Femur (tissue), 1 donor: ENCODE measurements around the gene ROBO2.

Experiments
- DNase-seq: peaks from one replicate; pipeline ENCODE4 v3.0.0-alpha.2; 2017

ROBO2 gene

GRCh38 chr3:77267589-77267988 is 227.7 kb downstream of the ROBO2 start:
- no peak for DNase-seq

GRCh38 chr3:77271306-77271705 is 231.4 kb downstream of the ROBO2 start:
- DNase-seq: no peak

GRCh38 chr3:77271711-77272110 is 231.8 kb downstream of the ROBO2 start:
- no peak for DNase-seq

- no peak for DNase-seq
These were observed 239.4 kb downstream of the ROBO2 start for GRCh38 chr3:77279276-77279675.

- no peak for DNase-seq
These were observed 241.8 kb downstream of the ROBO2 start for GRCh38 chr3:77281721-77282120.

- no peak for DNase-seq
These were observed 243.2 kb downstream of the ROBO2 start for GRCh38 chr3:77283108-77283507.

- no peak for DNase-seq
These were observed 248.4 kb downstream of the ROBO2 start for GRCh38 chr3:77288348-77288747.

GRCh38 chr3:77296527-77296926 is 256.6 kb downstream of the ROBO2 start:
- no peak for DNase-seq

- DNase-seq: no peak
These were observed 258.5 kb downstream of the ROBO2 start for GRCh38 chr3:77298417-77298816.

- DNase-seq: no peak
These were observed 264.2 kb downstream of the ROBO2 start for GRCh38 chr3:77303955-77304699.

GRCh38 chr3:77304700-77305021 is 264.8 kb downstream of the ROBO2 start:
- no peak for DNase-seq

- DNase-seq: no peak
These were observed 269.6 kb downstream of the ROBO2 start for GRCh38 chr3:77309460-77309859.

GRCh38 chr3:77313843-77314242 is 273.9 kb downstream of the ROBO2 start:
- DNase-seq: no peak

- no peak for DNase-seq
These were observed 279.8 kb downstream of the ROBO2 start for GRCh38 chr3:77319711-77320110.

- no peak for DNase-seq
These were observed 280.6 kb downstream of the ROBO2 start for GRCh38 chr3:77320514-77320913.

- no peak for DNase-seq
These were observed 281.7 kb downstream of the ROBO2 start for GRCh38 chr3:77321646-77322045.

GRCh38 chr3:77323626-77324025 is 283.7 kb downstream of the ROBO2 start:
- DNase-seq: no peak

- DNase-seq: no peak
These were observed 284.2 kb downstream of the ROBO2 start for GRCh38 chr3:77324105-77324504.

GRCh38 chr3:77325280-77325679 is 285.4 kb downstream of the ROBO2 start:
- no peak for DNase-seq

- no peak for DNase-seq
These were observed 285.8 kb downstream of the ROBO2 start for GRCh38 chr3:77325702-77326101.

- no peak for DNase-seq
These were observed 286.7 kb downstream of the ROBO2 start for GRCh38 chr3:77326586-77326985.

- no peak for DNase-seq
These were observed 288.8 kb downstream of the ROBO2 start for GRCh38 chr3:77328690-77329089.

- no peak for DNase-seq
These were observed 289.2 kb downstream of the ROBO2 start for GRCh38 chr3:77329116-77329515.

GRCh38 chr3:77338195-77338594 is 298.3 kb downstream of the ROBO2 start:
- DNase-seq: no peak

- no peak for DNase-seq
These were observed 302.1 kb downstream of the ROBO2 start for GRCh38 chr3:77342027-77342426.
